HG02973 (cell line): ENCODE data around the gene HOXD11.

Source experiments
- ATAC-seq: cut with Tn5 transposase; IDR thresholded peaks from one replicate; pipeline ENCODE4 v1.9.1; 2021; ENCODE audit warnings: moderate library complexity; ENCODE audit not compliant: unreplicated experiment

Gene HOXD11

GRCh38 chr2:176147210-176147799 lies 40.2 kb downstream of the HOXD11 start:
- no peak for ATAC-seq

GRCh38 chr2:176147800-176148496 lies 40.9 kb downstream of the HOXD11 start:
- ATAC-seq = no peak

- no peak for ATAC-seq
Observed at GRCh38 chr2:176148751-176149421, 41.8 kb downstream of the HOXD11 start.

GRCh38 chr2:176149481-176149938 lies 42.4 kb downstream of the HOXD11 start:
- no peak for ATAC-seq

DNA sequence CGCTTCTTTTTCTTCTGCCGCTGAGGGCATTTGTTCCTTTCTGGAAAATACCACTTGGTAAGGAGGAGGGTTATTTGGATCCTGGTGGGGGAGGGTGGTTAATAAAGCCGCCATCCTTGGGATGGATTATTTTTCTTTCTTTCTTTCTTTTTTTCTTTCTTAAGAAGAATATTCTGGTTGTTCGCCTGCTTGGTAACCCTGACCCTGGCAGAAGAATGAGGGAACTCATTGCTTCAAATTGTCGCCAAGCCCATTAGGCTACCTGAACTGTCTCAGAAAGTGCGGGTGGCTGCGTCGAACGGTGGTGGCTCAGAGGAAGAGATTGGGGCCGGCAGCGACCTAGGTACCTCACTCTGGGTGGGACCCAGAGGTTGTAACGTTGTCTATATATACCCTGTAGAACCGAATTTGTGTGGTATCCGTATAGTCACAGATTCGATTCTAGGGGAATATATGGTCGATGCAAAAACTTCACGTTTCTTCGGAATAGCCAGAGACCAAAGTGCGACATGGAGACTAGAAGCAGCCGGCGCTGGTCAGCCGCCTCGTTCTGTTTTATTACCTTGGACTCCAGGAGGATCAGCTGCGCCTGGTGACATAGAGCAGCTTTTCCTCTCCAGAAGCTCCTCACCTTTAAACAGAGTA lies 43.0 kb downstream of the HOXD11 start:
- no peak for ATAC-seq

DNA sequence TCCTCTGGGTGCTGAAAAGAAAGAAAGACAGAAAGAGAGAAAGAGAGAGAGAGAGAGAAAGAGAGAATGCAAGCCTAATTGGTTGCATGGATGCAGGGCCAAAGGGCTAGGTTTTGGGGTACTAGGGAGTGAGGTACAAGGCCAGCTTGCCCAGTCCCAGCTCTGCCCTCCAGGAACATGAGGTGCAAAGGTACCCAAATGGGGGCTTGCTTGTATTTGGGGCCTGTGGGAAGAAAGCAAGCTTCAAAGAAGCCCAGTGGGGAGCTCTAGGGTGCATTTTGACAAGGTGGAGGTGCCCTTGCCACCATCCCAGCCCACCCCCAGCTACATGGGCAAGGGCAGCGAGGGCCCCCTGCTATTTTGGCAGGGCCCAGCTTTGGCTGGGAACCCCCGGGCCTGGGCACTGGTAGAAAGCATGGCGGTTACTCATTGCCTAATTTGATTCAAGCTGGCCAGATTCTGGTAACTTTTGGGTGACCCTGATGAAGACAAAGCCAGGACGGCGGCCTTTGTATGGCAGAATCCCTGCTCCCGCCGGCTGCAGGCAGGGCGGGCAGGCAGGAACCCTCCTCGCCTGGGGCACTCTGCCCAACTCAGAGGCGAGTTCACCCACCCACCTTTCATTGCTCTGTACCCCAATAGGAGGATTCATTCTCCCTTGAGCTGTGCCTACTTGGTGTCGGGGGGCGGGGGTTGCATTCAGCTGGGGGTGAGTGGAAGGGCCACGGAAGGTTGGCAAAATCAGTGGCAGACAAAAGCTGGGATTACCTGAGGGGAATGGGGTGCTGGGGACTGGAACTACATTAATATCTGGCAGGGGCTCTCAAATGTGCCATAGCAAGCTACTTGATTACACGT lies 43.7 kb downstream of the HOXD11 start:
- no peak for ATAC-seq

GRCh38 chr2:176151442-176152287 lies 44.6 kb downstream of the HOXD11 start, which contains the start of gene HOXD4:
HOXD4 (plus strand) TSS chr2:176151550; CDS start chr2:176151634, 84 bp downstream.
- no peak for ATAC-seq

DNA sequence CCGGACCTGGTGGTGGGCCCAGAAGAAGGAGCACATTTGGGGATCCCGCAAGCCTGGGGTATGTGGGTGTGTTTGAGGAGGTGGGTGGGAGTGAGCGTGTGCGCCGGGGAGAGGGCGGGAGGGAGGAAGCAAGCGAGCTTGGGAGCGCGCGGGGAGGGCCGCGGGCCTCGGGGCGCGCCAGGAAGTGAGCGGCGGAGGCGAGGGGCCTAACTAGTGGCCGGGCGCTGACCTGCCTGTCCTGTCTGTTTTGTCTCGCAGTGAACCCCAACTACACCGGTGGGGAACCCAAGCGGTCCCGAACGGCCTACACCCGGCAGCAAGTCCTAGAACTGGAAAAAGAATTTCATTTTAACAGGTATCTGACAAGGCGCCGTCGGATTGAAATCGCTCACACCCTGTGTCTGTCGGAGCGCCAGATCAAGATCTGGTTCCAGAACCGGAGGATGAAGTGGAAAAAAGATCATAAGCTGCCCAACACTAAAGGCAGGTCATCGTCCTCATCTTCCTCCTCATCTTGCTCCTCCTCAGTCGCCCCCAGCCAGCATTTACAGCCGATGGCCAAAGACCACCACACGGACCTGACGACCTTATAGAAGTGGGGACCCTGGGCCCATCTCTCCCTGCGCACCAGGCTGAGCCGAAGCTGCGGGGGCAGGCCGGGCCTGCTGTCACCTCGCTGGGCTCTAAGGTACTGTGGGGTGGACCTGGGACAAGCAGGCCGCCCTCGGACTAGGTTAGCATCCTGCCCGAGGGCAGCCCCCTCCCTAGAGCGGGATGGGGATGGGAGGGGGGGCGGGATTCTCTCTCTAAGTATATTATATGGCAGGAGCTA lies 45.5 kb downstream of the HOXD11 start:
- no peak for ATAC-seq

DNA sequence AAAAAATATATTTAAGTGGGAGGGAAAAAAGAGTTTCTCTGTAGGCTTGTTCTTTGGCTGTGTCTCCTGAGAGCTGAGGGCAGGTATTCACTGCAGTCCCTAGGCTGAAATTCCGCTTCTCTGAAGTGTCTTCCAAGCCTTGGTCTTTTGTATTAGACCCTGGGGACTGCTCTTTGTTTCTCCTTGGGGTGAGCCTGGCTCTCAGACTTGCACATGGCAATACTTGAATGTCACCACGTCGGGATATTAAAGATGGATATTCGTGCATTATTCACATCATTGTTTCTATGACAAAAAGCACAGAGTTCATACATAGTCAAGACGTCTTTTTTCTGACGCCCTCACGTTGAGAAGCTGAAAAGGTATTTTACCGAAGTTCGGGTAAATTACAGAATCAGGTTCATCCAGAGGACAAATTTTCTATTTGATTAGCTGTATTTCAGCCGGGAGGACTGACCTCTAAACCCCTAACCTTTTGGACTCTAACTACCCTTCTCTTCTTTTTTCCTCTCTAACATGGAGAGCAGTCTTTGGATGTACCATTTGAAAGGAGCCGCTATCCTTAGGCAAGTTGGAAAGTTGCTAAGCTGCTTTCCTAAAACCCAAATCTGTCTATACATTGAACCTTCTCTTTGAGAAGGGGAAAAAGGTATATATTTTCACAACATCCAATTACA lies 47.6 kb downstream of the HOXD11 start:
- no peak for ATAC-seq

DNA sequence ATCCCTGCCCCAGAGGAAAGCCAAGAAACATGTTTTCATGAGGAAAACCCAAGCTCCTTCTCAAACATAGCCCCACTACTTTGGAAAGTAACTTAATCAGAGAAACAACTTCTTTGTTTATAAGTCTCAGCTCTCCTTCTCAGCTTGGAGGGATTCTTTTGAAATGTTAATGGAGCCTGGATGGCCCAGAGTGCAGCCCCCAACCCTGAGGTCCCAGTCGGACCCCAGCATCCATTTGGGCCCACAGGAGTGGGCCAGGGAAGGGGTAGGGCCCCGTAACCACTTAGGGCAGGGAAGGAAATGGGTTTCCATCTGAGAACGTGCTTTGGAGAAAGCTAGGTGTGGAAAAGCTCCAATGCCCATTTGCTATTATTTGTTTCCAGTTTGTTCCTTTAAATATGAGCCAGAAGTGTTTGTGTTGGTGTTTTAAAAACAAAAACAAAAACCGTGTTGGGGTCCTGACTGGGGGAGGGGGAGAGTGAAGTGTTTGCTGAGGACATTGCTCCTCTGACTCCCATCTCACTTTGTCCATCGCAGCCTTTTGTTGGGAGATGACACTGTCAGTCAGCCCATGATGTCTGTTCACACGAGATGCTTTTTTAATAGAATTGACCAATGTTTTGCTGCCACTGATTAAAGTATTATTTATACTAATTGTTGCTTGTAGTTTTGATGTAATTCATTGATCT lies 48.4 kb downstream of the HOXD11 start:
- no peak for ATAC-seq

DNA sequence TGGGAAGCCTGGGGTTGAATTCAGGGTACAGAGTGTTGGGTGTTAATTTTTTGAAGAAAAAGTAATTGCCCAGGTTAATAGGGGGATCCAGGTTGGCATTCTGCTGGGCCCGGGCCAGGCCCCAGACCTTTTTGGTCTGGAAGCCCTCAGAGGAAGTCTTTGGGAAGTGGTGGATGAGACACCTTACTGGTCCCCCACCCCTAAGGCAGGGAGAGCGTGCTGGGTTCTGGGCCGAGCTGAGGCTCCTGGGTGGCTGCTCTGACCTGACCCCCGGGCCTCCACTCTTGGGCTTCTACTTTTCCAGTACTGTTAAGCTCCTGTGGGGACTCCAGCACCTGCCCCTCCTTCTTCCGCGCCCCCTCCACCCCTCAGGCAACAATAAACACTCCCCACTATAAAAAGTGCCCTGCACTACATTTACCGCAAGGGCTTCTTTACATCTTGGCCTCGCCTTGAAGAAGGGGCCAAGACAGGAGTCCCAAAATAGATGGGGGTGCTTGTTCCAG lies 49.3 kb downstream of the HOXD11 start:
- no peak for ATAC-seq

DNA sequence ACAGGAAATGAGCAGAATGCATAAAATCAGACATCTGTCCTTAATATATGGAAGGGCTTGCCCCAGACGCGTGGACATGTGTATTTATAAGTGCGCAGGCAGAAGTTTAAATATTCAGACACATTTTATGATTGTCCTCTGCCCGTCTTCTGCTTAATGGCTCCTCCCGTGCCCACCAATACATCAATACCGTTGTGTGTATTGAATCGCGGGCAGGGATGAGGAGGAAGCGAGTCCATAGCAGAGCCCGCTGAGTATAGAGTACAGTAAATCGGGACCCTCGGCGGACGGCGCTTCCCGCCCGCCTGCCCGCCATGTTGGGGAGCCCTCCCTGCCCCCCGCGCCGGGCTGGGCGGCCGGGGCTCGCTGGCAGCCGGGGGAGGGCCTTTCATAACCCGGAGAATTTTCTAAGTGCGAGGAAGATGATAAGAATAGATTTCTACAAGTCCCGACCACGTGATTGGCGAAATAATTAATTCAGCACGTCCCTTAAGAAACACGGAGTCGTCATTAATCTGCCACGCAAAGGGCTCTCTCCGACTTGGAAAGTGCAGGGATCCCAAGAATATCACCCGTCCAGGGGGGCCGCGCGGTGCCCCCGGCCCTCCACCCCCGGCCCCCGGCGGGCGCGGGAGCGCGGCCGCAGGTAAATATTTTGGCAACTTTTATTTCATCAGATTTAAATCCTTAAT lies 49.9 kb downstream of the HOXD11 start, which contains the start of gene HOXD3:
HOXD3 (plus strand) TSS at position 501 of the 692 bp plus-strand sequence. CDS start 11,808 bp downstream, outside the sequence.
- ATAC-seq = no peak

DNA sequence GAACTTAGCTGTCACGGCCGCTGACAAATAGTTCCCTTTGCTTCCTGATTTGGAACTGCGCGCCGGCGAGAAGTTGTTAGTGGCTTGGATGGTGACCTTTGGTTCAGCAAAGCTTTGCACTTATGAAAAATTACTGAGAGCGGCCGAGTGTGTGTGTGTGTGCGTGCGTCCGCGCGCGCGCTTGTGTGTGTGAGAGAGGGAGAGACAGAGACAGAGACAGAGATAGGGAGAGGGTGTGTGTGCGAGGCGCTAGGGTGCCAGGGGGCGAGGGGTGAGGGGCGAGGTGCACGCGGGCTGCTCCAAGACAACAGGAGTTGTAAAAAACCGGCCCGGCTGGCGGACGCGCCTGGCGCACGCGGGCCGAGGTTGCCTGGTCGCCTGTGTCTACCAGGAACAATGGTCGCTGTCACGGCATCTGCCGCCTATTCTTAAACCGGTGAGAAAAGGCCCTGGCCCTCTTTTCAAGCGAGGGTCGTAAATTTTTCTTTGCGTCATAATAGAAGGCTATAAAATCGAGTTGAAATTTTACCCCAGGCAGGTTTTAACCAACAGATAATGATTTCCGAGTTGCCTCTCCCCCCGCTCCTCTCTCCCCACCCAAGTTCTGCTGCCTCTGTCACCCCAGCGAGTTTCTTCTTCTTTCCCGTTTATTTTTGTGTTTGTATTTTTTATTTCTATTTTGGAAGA lies 50.6 kb downstream of the HOXD11 start:
- no peak for ATAC-seq

DNA sequence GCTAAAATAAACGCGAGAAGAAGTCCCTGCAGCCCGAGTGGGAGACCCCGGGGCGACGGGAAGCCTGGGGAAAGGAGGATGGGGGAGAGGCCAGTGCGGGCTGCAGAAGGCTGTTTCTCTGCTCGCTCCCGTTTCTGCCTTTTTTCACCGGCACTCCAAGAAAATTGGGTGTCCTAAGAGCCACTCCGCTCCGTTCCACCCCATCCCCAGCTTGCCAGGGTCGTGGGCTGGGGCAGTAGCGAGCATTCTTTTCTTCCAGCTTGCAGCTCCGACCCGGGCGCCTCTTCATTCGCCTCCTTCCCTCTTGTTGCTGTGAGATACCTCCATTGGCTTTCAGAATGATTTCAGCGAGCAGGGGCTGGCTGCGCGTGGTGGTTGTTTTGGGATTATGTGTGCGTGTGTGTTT lies 51.1 kb downstream of the HOXD11 start:
- no peak for ATAC-seq

DNA sequence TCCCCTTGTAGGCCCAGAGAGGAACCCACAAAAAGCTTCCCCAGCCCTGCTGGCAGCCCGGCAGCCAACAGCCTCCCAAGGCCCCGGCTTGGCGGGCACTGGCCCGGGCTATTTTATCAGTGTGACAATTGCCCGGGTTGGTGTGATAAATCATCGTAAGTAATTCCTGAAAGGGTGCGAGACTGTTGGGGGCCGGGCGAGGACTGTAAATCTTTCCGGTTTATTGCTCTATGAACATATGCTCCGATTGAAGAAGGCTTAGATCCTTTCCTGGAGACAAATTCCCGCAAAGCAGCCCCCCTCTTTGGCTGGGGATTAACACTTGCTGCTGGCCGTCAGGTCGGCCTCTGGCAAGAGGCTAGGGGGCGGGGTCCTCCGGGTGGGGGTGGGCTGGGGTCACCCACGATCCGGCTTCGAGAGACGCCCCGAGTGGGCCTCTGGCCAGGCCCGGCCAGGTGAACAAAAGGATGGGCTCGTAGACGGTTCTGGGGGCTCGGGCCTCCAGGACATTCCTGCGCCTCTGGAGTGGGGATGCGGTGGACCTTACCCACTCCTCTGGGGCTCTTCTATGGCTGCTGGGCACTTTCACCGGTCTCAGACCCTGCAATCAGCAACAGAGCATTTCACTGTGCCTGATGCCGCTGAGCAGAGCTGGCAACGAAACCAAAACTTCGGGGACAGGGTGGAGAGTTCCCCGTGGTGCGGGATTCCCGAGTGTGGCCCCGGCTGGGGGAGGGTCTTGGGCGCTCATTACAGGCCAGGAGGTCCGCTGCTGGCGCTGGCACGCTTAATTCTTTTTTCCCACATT lies 52.0 kb downstream of the HOXD11 start:
- ATAC-seq = no peak
